ENCODE results near the gene ODAD3. TPM values are rescaled to one million over a fixed set of nuclear protein-coding genes. Genes with fewer than 3 reads are reported as not detected.
A peak's percentile ranks its signal among the peaks of the same experiment; 100 is the strongest.

Gene ODAD3
- total and polyA plus RNA-seq, 9 donors: 0.18 to 5.4 (median 0.56) TPM

GRCh38 chr19:11426656-11427055, 8.3 kb downstream of the ODAD3 start:
- Histone ChIP-seq H3K9me3 (no peaks in the 10 kb centered on the region), H3K4me1 (ENCODE audit: insufficient read depth) (peaks cover 10% of the 10 kb centered on the region), H3K4me3 (no peak overlapping the region), H3K36me3 (no peaks in the 10 kb centered on the region), H3K27me3 (no peaks in the 10 kb centered on the region), H3K27ac (no peak overlapping the region)
- TF ChIP-seq EP300 (IDR thresholded peaks at IDR 0.05) (no peak), POLR2A (IDR thresholded peaks at IDR 0.05) (no peak)
- TF ChIP-seq, protein P1, sequence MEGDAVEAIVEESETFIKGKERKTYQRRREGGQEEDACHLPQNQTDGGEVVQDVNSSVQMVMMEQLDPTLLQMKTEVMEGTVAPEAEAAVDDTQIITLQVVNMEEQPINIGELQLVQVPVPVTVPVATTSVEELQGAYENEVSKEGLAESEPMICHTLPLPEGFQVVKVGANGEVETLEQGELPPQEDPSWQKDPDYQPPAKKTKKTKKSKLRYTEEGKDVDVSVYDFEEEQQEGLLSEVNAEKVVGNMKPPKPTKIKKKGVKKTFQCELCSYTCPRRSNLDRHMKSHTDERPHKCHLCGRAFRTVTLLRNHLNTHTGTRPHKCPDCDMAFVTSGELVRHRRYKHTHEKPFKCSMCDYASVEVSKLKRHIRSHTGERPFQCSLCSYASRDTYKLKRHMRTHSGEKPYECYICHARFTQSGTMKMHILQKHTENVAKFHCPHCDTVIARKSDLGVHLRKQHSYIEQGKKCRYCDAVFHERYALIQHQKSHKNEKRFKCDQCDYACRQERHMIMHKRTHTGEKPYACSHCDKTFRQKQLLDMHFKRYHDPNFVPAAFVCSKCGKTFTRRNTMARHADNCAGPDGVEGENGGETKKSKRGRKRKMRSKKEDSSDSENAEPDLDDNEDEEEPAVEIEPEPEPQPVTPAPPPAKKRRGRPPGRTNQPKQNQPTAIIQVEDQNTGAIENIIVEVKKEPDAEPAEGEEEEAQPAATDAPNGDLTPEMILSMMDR (IDR thresholded peaks at IDR 0.05): no peak
- DNase-seq: no peak
- WGBS, 3 donors: 89 to 91% (median 90%) methylated on average over 19 of the region's 19 CpGs
- intact Hi-C loops (cut with DNase I): no loop called here

DNA sequence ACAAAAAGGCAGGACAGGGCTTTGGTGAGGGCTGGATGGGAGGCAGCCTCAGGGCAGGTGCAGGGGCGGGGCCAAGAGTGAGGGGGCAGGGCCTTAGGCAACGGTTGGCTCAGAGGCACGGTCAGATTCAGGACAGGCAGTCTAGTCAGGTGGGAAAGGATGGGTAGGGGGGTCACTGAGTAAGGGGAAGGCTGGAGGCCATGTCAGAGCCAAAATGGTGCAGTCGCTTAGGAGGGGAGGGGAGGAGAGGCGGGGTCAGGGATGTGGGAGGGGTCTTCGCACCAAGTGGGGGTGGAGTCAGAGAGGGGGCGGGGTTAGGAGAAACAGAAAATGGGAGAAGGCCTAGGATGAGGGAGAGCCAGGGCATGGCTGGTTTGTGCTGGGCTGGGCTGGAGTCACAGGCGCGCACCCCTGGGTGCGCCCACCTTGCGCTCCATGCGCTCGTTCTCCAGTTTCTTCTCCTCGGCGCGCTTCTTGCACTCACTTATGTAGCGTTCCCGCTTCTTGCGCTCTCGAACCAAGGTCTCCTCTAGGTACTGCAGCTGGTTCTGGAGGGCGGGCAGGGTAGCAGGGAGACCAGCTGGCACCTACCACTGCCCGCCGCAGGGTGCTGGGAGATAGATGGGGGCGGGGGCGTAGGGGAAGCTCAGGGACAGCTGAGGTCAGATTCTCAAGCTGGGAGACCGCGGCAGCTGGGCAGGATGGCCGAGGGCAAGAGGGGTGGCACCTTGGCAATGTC, 9.0 kb downstream of the ODAD3 start:
- 83 to 87% (median 87%) methylated on average over 28 of the region's 28 CpGs for WGBS, 3 donors
- Histone ChIP-seq H3K4me1 (ENCODE audit: insufficient read depth) (peaks cover 14% of the 10 kb centered on the region), H3K27me3 (peaks cover 2% of the 10 kb centered on the region), H3K9me3 (no peaks in the 10 kb centered on the region), H3K4me3 (no peak overlapping the region), H3K27ac (no peak overlapping the region), H3K36me3 (no peaks in the 10 kb centered on the region)
- no peak for DNase-seq
- intact Hi-C loops (cut with DNase I): no loop called here
- TF ChIP-seq EP300 (IDR thresholded peaks at IDR 0.05) (no peak), POLR2A (IDR thresholded peaks at IDR 0.05) (no peak)
- TF ChIP-seq, protein P1 (IDR thresholded peaks at IDR 0.05): no peak

GRCh38 chr19:11423791-11424181, 11.1 kb downstream of the ODAD3 start:
- WGBS, 3 donors: 3 to 4% (median 4%) methylated on average over 16 to 22 of the region's 22 CpGs
- Histone ChIP-seq H3K9me3 (no peaks in the 10 kb centered on the region), H3K36me3 (no peaks in the 10 kb centered on the region), H3K27me3 (peaks cover 2% of the 10 kb centered on the region), H3K4me3 (no peak overlapping the region), H3K27ac (no peak overlapping the region), H3K4me1 (ENCODE audit: insufficient read depth) (peaks cover 16% of the 10 kb centered on the region)
- intact Hi-C loops (cut with DNase I): no loop called here
- TF ChIP-seq POLR2A (IDR thresholded peaks at IDR 0.05) (no peak), EP300 (IDR thresholded peaks at IDR 0.05) (no peak)
- TF ChIP-seq, protein P1 (IDR thresholded peaks at IDR 0.05): no peak
- DNase-seq: peak in 1 of 5 donors; percentile 32

GRCh38 chr19:11423164-11423790, 11.6 kb downstream of the ODAD3 start:
- peaks cover 16% of the 10 kb centered on the region for H3K4me1 ChIP-seq (ENCODE audit: insufficient read depth)

More at GRCh38 chr19:11423164-11423790, 11.6 kb downstream of the ODAD3 start:
- TF ChIP-seq, protein P1 (IDR thresholded peaks at IDR 0.05): no peak
- TF ChIP-seq POLR2A (IDR thresholded peaks at IDR 0.05): no peak
- TF ChIP-seq EP300 (IDR thresholded peaks at IDR 0.05): no peak
- intact Hi-C loops (cut with DNase I): no loop called here
- H3K36me3 ChIP-seq: no peaks in the 10 kb centered on the region
- H3K9me3 ChIP-seq: no peaks in the 10 kb centered on the region
- no peak overlapping the region for H3K4me3 ChIP-seq
- 42 to 67% (median 51%) methylated on average over 27 of the region's 27 CpGs for WGBS, 3 donors
- no peak overlapping the region for H3K27ac ChIP-seq
- H3K27me3 ChIP-seq: peaks cover 2% of the 10 kb centered on the region
- peak in 1 of 5 donors; percentile 37 for DNase-seq
